GM19023 (cell line): ENCODE measurements around the gene TMEM50A.
"Not testable (repeated sequence)": the region's sequence is repeated elsewhere in the genome, so short reads cannot be mapped to it uniquely, and the experiment has no call there.

ENCODE experiments used
- ATAC-seq: cut with Tn5 transposase; IDR thresholded peaks from one replicate; pipeline ENCODE4 v1.9.1; 2021; ENCODE audit warnings: mild to moderate bottlenecking, moderate library complexity; ENCODE audit not compliant: unreplicated experiment

The TMEM50A gene

GRCh38 chr1:25383090-25383489 lies 45.0 kb downstream of the TMEM50A start:
- not testable (repeated sequence) for ATAC-seq

GRCh38 chr1:25383875-25384274 lies 45.7 kb downstream of the TMEM50A start:
- not testable (repeated sequence) for ATAC-seq

GRCh38 chr1:25387096-25387495 lies 49.0 kb downstream of the TMEM50A start:
- ATAC-seq = not testable (repeated sequence)

- not testable (repeated sequence) for ATAC-seq
Measured at GRCh38 chr1:25388691-25389090, 50.6 kb downstream of the TMEM50A start.

- ATAC-seq = not testable (repeated sequence)
Measured at GRCh38 chr1:25389721-25390120, 51.6 kb downstream of the TMEM50A start.

GRCh38 chr1:25392841-25393240 lies 54.7 kb downstream of the TMEM50A start:
- no peak for ATAC-seq

GRCh38 chr1:25397549-25397948 lies 59.4 kb downstream of the TMEM50A start:
- ATAC-seq = not testable (repeated sequence)

GRCh38 chr1:25398079-25398478 lies 59.9 kb downstream of the TMEM50A start:
- not testable (repeated sequence) for ATAC-seq

- not testable (repeated sequence) for ATAC-seq
Measured at GRCh38 chr1:25402947-25403803, 65.0 kb downstream of the TMEM50A start.

GRCh38 chr1:25405731-25406305 lies 67.7 kb downstream of the TMEM50A start:
- ATAC-seq = not testable (repeated sequence)

- ATAC-seq = not testable (repeated sequence)
Measured at GRCh38 chr1:25409641-25410427, 71.7 kb downstream of the TMEM50A start.
